ENCODE results near the gene OTUD5.
"Not testable (repeated sequence)": the region's sequence is repeated elsewhere in the genome, so short reads cannot be mapped to it uniquely, and the experiment has no call there.

The OTUD5 gene

DNA sequence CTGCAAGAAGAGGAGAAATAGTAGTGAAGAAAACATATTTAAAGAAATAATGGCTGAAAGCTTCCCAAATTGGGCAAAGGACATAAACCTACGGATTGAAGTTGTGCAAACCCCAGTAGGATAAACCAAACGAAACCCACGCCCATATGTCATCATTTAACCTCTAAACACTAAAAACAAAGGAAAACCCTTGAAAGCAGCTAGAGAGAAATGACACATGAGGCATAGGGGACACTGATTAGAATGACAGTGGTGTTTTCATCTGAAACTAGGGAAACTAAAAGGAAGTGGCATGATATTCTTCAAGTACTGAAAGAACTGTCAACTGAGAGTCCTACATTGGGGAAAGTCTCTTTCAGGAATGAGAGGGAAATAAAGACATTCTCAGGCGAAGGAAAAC lies 80.5 kb downstream of the OTUD5 start:
- DNase-seq: not testable (repeated sequence)
